ENCODE measurements around the gene RPE65. TPM values are rescaled to one million over a fixed set of nuclear protein-coding genes. Genes with fewer than 3 reads are reported as not detected.

Gene RPE65
- total RNA-seq, 1 donor from 2014 or later, result not detected

- no peak for DNase-seq (ENCODE audit: low spot score)
- no peaks in the 10 kb centered on the region for H3K36me3 Mint-ChIP-seq (ENCODE audit: low read depth)
- H3K4me1 Mint-ChIP-seq (ENCODE audit: low read depth), result peaks cover 6% of the 10 kb centered on the region
- TF ChIP-seq CTCF (IDR thresholded peaks at IDR 0.05), result no peak
- H3K9me3 Mint-ChIP-seq (ENCODE audit: low read depth), result peaks cover 3% of the 10 kb centered on the region
- H3K27ac Mint-ChIP-seq (ENCODE audit: unreplicated experiment), result no peak overlapping the region
- H3K4me3 Mint-ChIP-seq (ENCODE audit: unreplicated experiment), result no peak overlapping the region
- H3K27me3 Mint-ChIP-seq (ENCODE audit: low read depth), result no peaks in the 10 kb centered on the region
Observed at GRCh38 chr1:68453060-68453670, 3.4 kb upstream of the RPE65 start.

GRCh38 chr1:68448365-68448764, 1.4 kb downstream of the RPE65 start:
- H3K36me3 Mint-ChIP-seq (ENCODE audit: low read depth), result no peaks in the 10 kb centered on the region
- H3K4me3 Mint-ChIP-seq (ENCODE audit: unreplicated experiment), result no peak overlapping the region
- no peak for DNase-seq (ENCODE audit: low spot score)
- TF ChIP-seq CTCF (IDR thresholded peaks at IDR 0.05), result no peak
- H3K27me3 Mint-ChIP-seq (ENCODE audit: low read depth), result no peaks in the 10 kb centered on the region
- H3K9me3 Mint-ChIP-seq (ENCODE audit: low read depth), result no peaks in the 10 kb centered on the region
- H3K4me1 Mint-ChIP-seq (ENCODE audit: low read depth), result peaks cover 6% of the 10 kb centered on the region
- no peak overlapping the region for H3K27ac Mint-ChIP-seq (ENCODE audit: unreplicated experiment)

GRCh38 chr1:68445709-68446108, 4.0 kb downstream of the RPE65 start:
- no peak overlapping the region for H3K4me3 Mint-ChIP-seq (ENCODE audit: unreplicated experiment)
- no peaks in the 10 kb centered on the region for H3K9me3 Mint-ChIP-seq (ENCODE audit: low read depth)
- H3K4me1 Mint-ChIP-seq (ENCODE audit: low read depth), result no peaks in the 10 kb centered on the region
- H3K27ac Mint-ChIP-seq (ENCODE audit: unreplicated experiment), result no peak overlapping the region
- no peak for TF ChIP-seq CTCF (IDR thresholded peaks at IDR 0.05)
- no peaks in the 10 kb centered on the region for H3K36me3 Mint-ChIP-seq (ENCODE audit: low read depth)
- DNase-seq (ENCODE audit: low spot score), result no peak
- H3K27me3 Mint-ChIP-seq (ENCODE audit: low read depth), result no peaks in the 10 kb centered on the region

GRCh38 chr1:68442822-68443556, 6.8 kb downstream of the RPE65 start:
- H3K4me3 Mint-ChIP-seq (ENCODE audit: unreplicated experiment), result no peak overlapping the region
- no peaks in the 10 kb centered on the region for H3K9me3 Mint-ChIP-seq (ENCODE audit: low read depth)
- DNase-seq (ENCODE audit: low spot score), result no peak
- peak; percentile 82 for TF ChIP-seq CTCF (IDR thresholded peaks at IDR 0.05)
- peaks cover 4% of the 10 kb centered on the region for H3K27me3 Mint-ChIP-seq (ENCODE audit: low read depth)
- H3K27ac Mint-ChIP-seq (ENCODE audit: unreplicated experiment), result no peak overlapping the region
- H3K4me1 Mint-ChIP-seq (ENCODE audit: low read depth), result no peaks in the 10 kb centered on the region
- H3K36me3 Mint-ChIP-seq (ENCODE audit: low read depth), result no peaks in the 10 kb centered on the region

GRCh38 chr1:68442006-68442405, 7.7 kb downstream of the RPE65 start:
- peaks cover 4% of the 10 kb centered on the region for H3K27me3 Mint-ChIP-seq (ENCODE audit: low read depth)

More at GRCh38 chr1:68442006-68442405, 7.7 kb downstream of the RPE65 start:
- Mint-ChIP-seq H3K9me3 (ENCODE audit: low read depth) (no peaks in the 10 kb centered on the region), H3K4me3 (ENCODE audit: unreplicated experiment) (no peak overlapping the region), H3K27ac (ENCODE audit: unreplicated experiment) (no peak overlapping the region), H3K4me1 (ENCODE audit: low read depth) (no peaks in the 10 kb centered on the region), H3K36me3 (ENCODE audit: low read depth) (no peaks in the 10 kb centered on the region)
- no peak for DNase-seq (ENCODE audit: low spot score)
- TF ChIP-seq CTCF (IDR thresholded peaks at IDR 0.05), result no peak
